K562 (cell line): ENCODE data around the gene FAAH. TPM values are rescaled to one million over a fixed set of nuclear protein-coding genes. Genes with fewer than 3 reads are reported as not detected.

ENCODE experiments used
- CBFA2T2 ChIP-seq: fragments of 450-650 bp; conservative IDR thresholded peaks from 2 replicates; pipeline ENCODE4 v1.6.1; 2017; ENCODE audit warnings: mild to moderate bottlenecking
- COPS2 ChIP-seq: fragments of 450-650 bp; conservative IDR thresholded peaks from 2 replicates; pipeline ENCODE4 v1.6.1; 2016; ENCODE audit warnings: mild to moderate bottlenecking, moderate library complexity
- DEAF1 ChIP-seq: fragments of 450-650 bp; formaldehyde crosslinking; IDR thresholded peaks from 2 replicates; pipeline ENCODE4 v1.4.0; 2020; ENCODE audit warnings: mild to moderate bottlenecking, moderate library complexity
- ESRRA ChIP-seq: fragments of 450-650 bp; IDR thresholded peaks from 2 replicates; pipeline ENCODE4 v1.6.1; 2014; ENCODE audit warnings: low read depth, mild to moderate bottlenecking, moderate library complexity, borderline replicate concordance
- FOXA1 ChIP-seq: fragments of 450-650 bp; IDR thresholded peaks from 2 replicates; pipeline ENCODE4 v1.6.1; 2016; ENCODE audit warnings: mild to moderate bottlenecking, borderline replicate concordance
- FOXJ2 ChIP-seq: fragments of 200-800 bp; sonication (Bioruptor generic); IDR thresholded peaks from 2 replicates; pipeline ENCODE4 v1.6.1; 2016; ENCODE audit warnings: missing genetic modification characterization, missing compliant biosample characterization
- NEUROD1 ChIP-seq: fragments of 150-350 bp; IDR thresholded peaks from 2 replicates; pipeline ENCODE4 v1.6.1; 2014; ENCODE audit warnings: borderline replicate concordance, low read length, low read depth; ENCODE audit not compliant: partially characterized antibody
- NFYB ChIP-seq: IDR thresholded peaks from 2 replicates; pipeline ENCODE4 v1.6.1; 2011; ENCODE audit warnings: mild to moderate bottlenecking, moderate library complexity; ENCODE audit not compliant: insufficient read length; ENCODE audit errors: extremely low read depth
- NONO ChIP-seq, 2 experiments: fragments of 200-400 bp in 1 of 2; fragments of 450-650 bp in 1 of 2; formaldehyde crosslinking in 1 of 2; IDR thresholded peaks; 2 replicates each; pipeline ENCODE4 v1.6.1; 2017; ENCODE audit warnings: low read depth in 2 of 2, mild to moderate bottlenecking in 2 of 2, moderate library complexity in 2 of 2, low read length in 1 of 2
- NUFIP1 ChIP-seq: fragments of 450-650 bp; IDR thresholded peaks from 2 replicates; pipeline ENCODE4 v1.6.1; 2018; ENCODE audit not compliant: partially characterized antibody
- POU5F1 ChIP-seq: fragments of 150-350 bp; IDR thresholded peaks from 2 replicates; pipeline ENCODE4 v1.6.1; 2014; ENCODE audit warnings: borderline replicate concordance, low read length, low read depth, mild to moderate bottlenecking; ENCODE audit not compliant: partially characterized antibody
- RB1 ChIP-seq: fragments of 450-650 bp; IDR thresholded peaks from 2 replicates; pipeline ENCODE4 v1.6.1; 2017; ENCODE audit warnings: low read depth, mild to moderate bottlenecking
- RBM14 ChIP-seq: fragments of 200-400 bp; formaldehyde crosslinking; IDR thresholded peaks from 2 replicates; pipeline ENCODE4 v1.6.1; 2018; ENCODE audit warnings: low read depth, mild to moderate bottlenecking, low read length, moderate library complexity, borderline replicate concordance; ENCODE audit not compliant: insufficient read depth
- RBM15 ChIP-seq: fragments of 200-400 bp; formaldehyde crosslinking; IDR thresholded peaks from 2 replicates; pipeline ENCODE4 v1.6.1; 2018; ENCODE audit warnings: mild to moderate bottlenecking, low read length, moderate library complexity; ENCODE audit not compliant: insufficient read depth
- SMARCA4 ChIP-seq: fragments of 450-650 bp; IDR thresholded peaks from 2 replicates; pipeline ENCODE4 v1.6.1; 2016
- SMARCE1 ChIP-seq: fragments of 450-650 bp; IDR thresholded peaks from 2 replicates; pipeline ENCODE4 v1.7.1; 2016; ENCODE audit warnings: mild to moderate bottlenecking
- U2AF1 ChIP-seq: fragments of 200-400 bp; formaldehyde crosslinking; optimal IDR thresholded peaks from 2 replicates; pipeline ENCODE3; 2017; ENCODE audit warnings: mild to moderate bottlenecking, low read depth, low read length, moderate library complexity
- ZBTB11 ChIP-seq, 3 experiments: fragments of 200-800 bp in 1 of 3; fragments of 250-450 bp in 1 of 3; fragments of 450-650 bp in 1 of 3; sonication (Bioruptor Pico) in 1 of 3; sonication (Bioruptor generic) in 1 of 3; formaldehyde crosslinking in 1 of 3; IDR thresholded peaks; 2 replicates each; pipeline versions ENCODE4 v1.6.1 to v1.8.0; 2016 to 2022; ENCODE audit warnings: mild to moderate bottlenecking in 2 of 3, missing genetic modification characterization in 2 of 3, missing compliant biosample characterization in 1 of 3, moderate library complexity in 1 of 3
- ZC3H4 ChIP-seq: sonication (generic); formaldehyde crosslinking; IDR thresholded peaks from 2 replicates; pipeline ENCODE4 v1.9.0; 2021; ENCODE audit warnings: missing genetic modification reagents, borderline replicate concordance
- ZFP36 ChIP-seq: fragments of 150-350 bp; IDR thresholded peaks from 2 replicates; pipeline ENCODE4 v1.6.1; 2018; ENCODE audit warnings: low read length, low read depth; ENCODE audit not compliant: partially characterized antibody
- ZKSCAN8 ChIP-seq: fragments of 200-800 bp; sonication (Bioruptor generic); IDR thresholded peaks from 2 replicates; pipeline ENCODE4 v1.6.1; 2016; ENCODE audit warnings: missing genetic modification characterization, missing compliant biosample characterization
- polyA plus RNA-seq, 8 experiments: library from polyadenylated mRNA; depleted of rRNA in 4 of 8; stranded (reverse) in 5 of 8; unstranded in 3 of 8; fragments of >200 nt; fragmentation: Nextera tagmentation in 2 of 8; fragmentation: Illumina TruSeq in 1 of 8; extraction: Ambion mirVana in 2 of 8; extraction: Trizol in 1 of 8; gene quantifications; 2 replicates each; pipeline versions ENCODE4 v1.2.1 to v1.2.3, GENCODE V29; 2011 to 2014; ENCODE audit warnings: inconsistent platforms in 1 of 8, missing spikeins in 1 of 8
- total RNA-seq, 7 experiments: library from RNA; depleted of rRNA in 6 of 7; stranded (reverse); fragments of >200 nt in 6 of 7; fragmentation: Illumina TruSeq in 2 of 7; extraction: Trizol in 2 of 7; gene quantifications; 2 replicates each; pipeline versions ENCODE4 v1.2.1 to v1.2.3, GENCODE V29; 2011 to 2021; ENCODE audit warnings: low replicate concordance in 1 of 7
- TF ChIP-seq, protein P1 (sequence below): sonication (generic); formaldehyde crosslinking; IDR thresholded peaks from 2 replicates; pipeline ENCODE4 v1.8.0; 2022; ENCODE audit warnings: mild to moderate bottlenecking, low read depth, missing genetic modification reagents

FAAH gene
- total and polyA plus RNA-seq, 9 of the 15 experiments (the other 6 are each of a cell fraction or from before 2014, with no cell fraction given), result 0.06 to 1.1 (median 0.32) TPM

GRCh38 chr1:46401964-46402626 is 8.0 kb downstream of the FAAH start (continued):
- TF ChIP-seq COPS2, result no peak
- no peak for TF ChIP-seq FOXA1
- no peak for TF ChIP-seq RBM15
- no peak for TF ChIP-seq U2AF1
- TF ChIP-seq NUFIP1, result peak; percentile 81
- no peak for TF ChIP-seq DEAF1 (CRISPR knock-in tag)
- TF ChIP-seq NFYB, result no peak
- peak in 1 of 2 experiments; percentile 31; a peak in 1 of 4 replicates for TF ChIP-seq NONO (IDR thresholded peaks at IDR 0.05; ENCODE audit: low read depth in 2 of 2, low read length in 1 of 2)
- TF ChIP-seq POU5F1, result no peak
- TF ChIP-seq RBM14, result no peak
- no peak for TF ChIP-seq ESRRA
- TF ChIP-seq, protein P1, sequence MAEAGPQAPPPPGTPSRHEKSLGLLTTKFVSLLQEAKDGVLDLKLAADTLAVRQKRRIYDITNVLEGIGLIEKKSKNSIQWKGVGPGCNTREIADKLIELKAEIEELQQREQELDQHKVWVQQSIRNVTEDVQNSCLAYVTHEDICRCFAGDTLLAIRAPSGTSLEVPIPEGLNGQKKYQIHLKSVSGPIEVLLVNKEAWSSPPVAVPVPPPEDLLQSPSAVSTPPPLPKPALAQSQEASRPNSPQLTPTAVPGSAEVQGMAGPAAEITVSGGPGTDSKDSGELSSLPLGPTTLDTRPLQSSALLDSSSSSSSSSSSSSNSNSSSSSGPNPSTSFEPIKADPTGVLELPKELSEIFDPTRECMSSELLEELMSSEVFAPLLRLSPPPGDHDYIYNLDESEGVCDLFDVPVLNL (CRISPR knock-in tag), result 0 out of 2 replicates have a peak, but pooled peaks have one; percentile 37
- no peak for TF ChIP-seq FOXJ2
- peak; percentile 46; the same call in 1 of the 2 replicates for TF ChIP-seq SMARCA4
- no peak for TF ChIP-seq ZBTB11 (CRISPR knock-in tag; IDR thresholded peaks at IDR 0.05)
- TF ChIP-seq SMARCE1, result no peak
- no peak for TF ChIP-seq ZKSCAN8 (CRISPR knock-in tag)
- no peak for TF ChIP-seq ZC3H4 (CRISPR knock-in tag)
- TF ChIP-seq CBFA2T2, result no peak
- peak; percentile 96 for TF ChIP-seq NEUROD1
- no peak for TF ChIP-seq ZFP36
- peak; percentile 69 for TF ChIP-seq RB1
